DND-41 (cell line): ENCODE results near the gene DNM2.

Source experiments
- ATAC-seq: fragments of 200-7000 bp; cut with Tn5 transposase; 3 replicates; pipeline ENCODE4 v1.9.1; 2021; ENCODE audit warnings: low read depth; ENCODE audit not compliant: insufficient read depth
- DNase-seq: peaks from one replicate; pipeline ENCODE4 v3.0.0-alpha.2; 2020
- H2AFZ ChIP-seq: 2 replicates; pipeline ENCODE4 v1.6.0; 2012; ENCODE audit warnings: low read depth, low read length
- H3K27ac ChIP-seq: 2 replicates; pipeline ENCODE4 v1.5.1; 2012; ENCODE audit warnings: low read length, inconsistent platforms
- H3K27me3 ChIP-seq: fragments of 200-600 bp; sonication (generic); 2 replicates; pipeline ENCODE4 v1.6.0; 2012; ENCODE audit warnings: low read length, mild to moderate bottlenecking, inconsistent platforms; ENCODE audit not compliant: insufficient read depth, poor library complexity
- H3K36me3 ChIP-seq: 2 replicates; pipeline ENCODE4 v1.5.1; 2012; ENCODE audit warnings: low read length, inconsistent platforms; ENCODE audit not compliant: insufficient read depth
- H3K4me1 ChIP-seq: 2 replicates; pipeline ENCODE4 v1.5.1; 2012; ENCODE audit warnings: mild to moderate bottlenecking, low read length; ENCODE audit not compliant: insufficient read depth
- H3K4me2 ChIP-seq: 2 replicates; pipeline ENCODE4 v1.6.0; 2012; ENCODE audit warnings: mild to moderate bottlenecking, moderate library complexity, low read length, inconsistent platforms; ENCODE audit not compliant: insufficient read depth
- H3K4me3 ChIP-seq, 2 experiments: fragments of 200-600 bp in 1 of 2; shearing (Covaris generic) in 1 of 2; 2 replicates each; pipeline ENCODE4 v1.5.1; 2012 to 2016; ENCODE audit warnings: inconsistent platforms in 2 of 2, low read length in 2 of 2, mild to moderate bottlenecking in 2 of 2, low read depth in 1 of 2, moderate library complexity in 1 of 2
- H3K79me2 ChIP-seq: 2 replicates; pipeline ENCODE4 v1.6.0; 2012; ENCODE audit warnings: low read length, inconsistent platforms; ENCODE audit not compliant: insufficient read depth
- H3K9ac ChIP-seq: 2 replicates; pipeline ENCODE4 v1.6.0; 2012; ENCODE audit warnings: low read depth, mild to moderate bottlenecking, inconsistent platforms, low read length, moderate library complexity
- H3K9me3 ChIP-seq: 2 replicates; pipeline ENCODE4 v1.5.1; 2012; ENCODE audit warnings: low read length, moderate library complexity, mild to moderate bottlenecking, inconsistent platforms; ENCODE audit not compliant: insufficient read depth, severe bottlenecking
- H4K20me1 ChIP-seq: 2 replicates; pipeline ENCODE4 v1.6.0; 2012; ENCODE audit warnings: low read length; ENCODE audit not compliant: insufficient read depth
- EZH2 ChIP-seq: IDR thresholded peaks from 3 replicates; pipeline ENCODE4 v1.6.1; 2012; ENCODE audit warnings: borderline replicate concordance, low read depth, mild to moderate bottlenecking, moderate library complexity, low read length, inconsistent platforms; ENCODE audit not compliant: severe bottlenecking
- TF ChIP-seq, protein P1 (sequence below): IDR thresholded peaks from 2 replicates; pipeline ENCODE4 v1.5.1; 2012; ENCODE audit warnings: borderline replicate concordance, low read length, moderate library complexity, mild to moderate bottlenecking; ENCODE audit not compliant: poor library complexity, severe bottlenecking; ENCODE audit errors: extremely low read depth

Gene DNM2

DNA sequence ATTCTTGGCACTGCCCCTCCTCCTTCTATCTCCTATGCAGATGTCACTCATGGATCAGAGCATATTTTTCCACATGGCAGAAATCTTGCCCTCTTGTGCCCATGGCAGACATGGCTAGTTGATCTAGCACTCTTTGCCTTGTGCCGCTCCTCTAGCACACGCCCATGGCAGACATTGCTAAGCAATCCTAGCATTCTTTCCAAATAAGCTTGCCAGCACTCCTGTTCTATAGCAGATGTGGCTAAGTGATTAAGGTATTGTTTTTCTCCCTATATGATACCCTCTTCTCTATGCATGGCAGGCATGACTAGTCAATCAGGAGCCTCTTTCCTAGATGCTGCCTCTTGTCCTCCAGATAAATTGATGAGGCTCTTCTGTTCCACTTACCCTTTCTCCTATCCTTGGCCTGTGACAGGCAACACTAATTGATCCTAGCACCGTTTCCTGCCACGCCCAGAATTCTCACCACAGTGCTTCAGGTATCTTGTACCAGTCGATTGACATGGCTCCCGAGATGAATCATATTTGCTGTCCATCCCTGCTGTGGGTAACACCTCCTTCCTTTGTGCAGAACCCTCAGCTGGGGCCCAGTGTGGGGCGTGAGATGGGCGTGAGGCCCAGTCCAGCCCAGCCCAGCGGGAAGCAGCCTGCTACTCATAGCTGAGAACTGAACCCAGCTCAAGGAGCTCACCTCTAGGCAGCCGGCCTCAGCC, 91.2 kb downstream of the DNM2 start:
- no peak overlapping the region for H3K4me2 ChIP-seq
- no peak overlapping the region for H3K4me3 ChIP-seq
- no peak for DNase-seq
- H4K20me1 ChIP-seq = no peaks in the 10 kb centered on the region; the same call in 1 of the 2 replicates
- H3K36me3 ChIP-seq = peaks cover 72% of the 10 kb centered on the region
- TF ChIP-seq EZH2 = no peak
- TF ChIP-seq, protein P1, sequence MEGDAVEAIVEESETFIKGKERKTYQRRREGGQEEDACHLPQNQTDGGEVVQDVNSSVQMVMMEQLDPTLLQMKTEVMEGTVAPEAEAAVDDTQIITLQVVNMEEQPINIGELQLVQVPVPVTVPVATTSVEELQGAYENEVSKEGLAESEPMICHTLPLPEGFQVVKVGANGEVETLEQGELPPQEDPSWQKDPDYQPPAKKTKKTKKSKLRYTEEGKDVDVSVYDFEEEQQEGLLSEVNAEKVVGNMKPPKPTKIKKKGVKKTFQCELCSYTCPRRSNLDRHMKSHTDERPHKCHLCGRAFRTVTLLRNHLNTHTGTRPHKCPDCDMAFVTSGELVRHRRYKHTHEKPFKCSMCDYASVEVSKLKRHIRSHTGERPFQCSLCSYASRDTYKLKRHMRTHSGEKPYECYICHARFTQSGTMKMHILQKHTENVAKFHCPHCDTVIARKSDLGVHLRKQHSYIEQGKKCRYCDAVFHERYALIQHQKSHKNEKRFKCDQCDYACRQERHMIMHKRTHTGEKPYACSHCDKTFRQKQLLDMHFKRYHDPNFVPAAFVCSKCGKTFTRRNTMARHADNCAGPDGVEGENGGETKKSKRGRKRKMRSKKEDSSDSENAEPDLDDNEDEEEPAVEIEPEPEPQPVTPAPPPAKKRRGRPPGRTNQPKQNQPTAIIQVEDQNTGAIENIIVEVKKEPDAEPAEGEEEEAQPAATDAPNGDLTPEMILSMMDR = no peak
- H2AFZ ChIP-seq = no peak overlapping the region
- no peaks in the 10 kb centered on the region for H3K9me3 ChIP-seq
- no peak overlapping the region for H3K9ac ChIP-seq
- no peak for ATAC-seq
- no peak overlapping the region for H3K27ac ChIP-seq
- no peaks in the 10 kb centered on the region for H3K27me3 ChIP-seq
- H3K4me1 ChIP-seq = no peaks in the 10 kb centered on the region
- H3K79me2 ChIP-seq = no peaks in the 10 kb centered on the region

DNA sequence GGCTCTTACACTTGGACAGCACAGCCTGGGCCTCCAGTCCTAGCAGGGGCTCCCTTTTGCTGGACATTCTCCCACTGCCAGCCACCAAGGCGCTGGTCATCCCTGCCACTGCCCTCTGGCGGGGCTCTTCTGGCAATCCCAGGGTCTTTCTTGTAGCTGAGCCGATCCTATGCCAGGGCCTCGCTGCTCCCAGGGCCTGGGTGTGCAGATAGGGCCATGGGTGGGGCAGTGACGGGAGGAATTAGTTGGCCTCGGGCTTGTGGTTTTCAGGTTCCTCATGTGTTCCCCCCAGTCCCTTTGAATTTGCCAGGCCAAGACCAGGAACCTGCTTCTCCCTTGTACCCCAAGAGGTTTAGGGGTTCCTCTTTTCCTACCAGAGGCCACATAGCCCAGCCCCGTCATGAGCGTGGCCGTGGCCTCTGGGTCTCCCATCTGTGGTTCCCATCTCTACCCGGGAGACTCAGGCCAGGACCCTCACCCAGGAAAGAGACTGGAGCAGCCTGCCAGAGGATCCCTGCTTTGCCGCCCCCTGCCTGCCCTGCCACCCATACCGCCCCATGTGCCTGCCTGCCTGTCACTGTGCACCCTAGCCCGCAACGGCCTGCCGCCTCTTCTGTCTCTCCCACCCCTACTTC, 91.9 kb downstream of the DNM2 start:
- no peak overlapping the region for H3K4me2 ChIP-seq
- H3K9me3 ChIP-seq = no peaks in the 10 kb centered on the region
- H3K79me2 ChIP-seq = no peaks in the 10 kb centered on the region
- H3K27me3 ChIP-seq = no peaks in the 10 kb centered on the region
- H3K4me3 ChIP-seq = no peak overlapping the region
- no peak overlapping the region for H3K9ac ChIP-seq
- H3K36me3 ChIP-seq = peaks cover 70% of the 10 kb centered on the region
- ATAC-seq (no peak), DNase-seq (no peak)
- no peaks in the 10 kb centered on the region; the same call in 1 of the 2 replicates for H4K20me1 ChIP-seq
- no peak overlapping the region for H2AFZ ChIP-seq
- H3K4me1 ChIP-seq = no peaks in the 10 kb centered on the region
- no peak for TF ChIP-seq EZH2
- TF ChIP-seq, protein P1 = no peak
- H3K27ac ChIP-seq = no peak overlapping the region

DNA sequence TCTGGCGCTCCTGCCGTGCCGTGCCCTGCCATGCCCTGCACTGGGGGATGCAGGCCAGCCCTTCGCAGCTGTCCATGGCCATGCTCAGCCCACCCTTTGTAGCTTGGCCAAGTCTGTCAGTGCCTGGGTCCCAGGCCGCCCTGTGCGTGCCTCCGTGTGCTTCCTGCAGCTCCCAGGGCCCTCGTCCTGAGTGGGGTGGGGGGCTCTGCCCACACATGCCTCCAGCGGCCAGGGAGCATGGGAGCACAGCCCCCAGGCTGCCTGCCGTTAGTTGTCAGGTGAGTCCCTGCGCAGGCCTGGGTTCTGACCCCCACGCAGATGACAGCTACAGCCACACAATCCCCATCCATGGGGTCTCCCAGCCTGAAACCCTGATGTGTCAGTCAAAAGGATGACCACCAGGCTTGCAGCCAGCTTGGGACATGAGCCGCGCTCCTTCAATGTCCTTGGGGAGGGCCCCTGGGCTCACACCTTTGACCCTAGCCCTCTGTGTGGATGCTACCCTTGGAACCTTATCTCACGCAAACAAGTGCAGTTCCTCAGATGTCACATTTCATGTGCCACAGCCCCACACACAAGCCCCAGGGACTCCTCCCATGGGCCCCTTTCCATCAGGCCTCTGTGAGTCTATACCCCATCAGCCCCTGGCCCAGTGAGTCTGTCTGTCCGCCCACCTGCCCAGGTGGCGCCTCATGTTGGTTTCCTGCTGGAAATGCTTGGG, 93.7 kb downstream of the DNM2 start:
- no peak overlapping the region for H3K4me2 ChIP-seq
- no peak for ATAC-seq
- H3K79me2 ChIP-seq = no peaks in the 10 kb centered on the region
- H2AFZ ChIP-seq = no peak overlapping the region
- H3K36me3 ChIP-seq = peaks cover 73% of the 10 kb centered on the region
- DNase-seq = no peak
- TF ChIP-seq EZH2 = no peak
- TF ChIP-seq, protein P1 = no peak
- no peaks in the 10 kb centered on the region for H3K27me3 ChIP-seq
- H3K4me1 ChIP-seq = no peaks in the 10 kb centered on the region
- H3K9ac ChIP-seq = no peak overlapping the region
- H3K27ac ChIP-seq = no peak overlapping the region
- no peaks in the 10 kb centered on the region; the same call in 1 of the 2 replicates for H4K20me1 ChIP-seq
- H3K4me3 ChIP-seq = no peak overlapping the region
- no peaks in the 10 kb centered on the region for H3K9me3 ChIP-seq
